Fibroblast of upper back skin (primary cell): Measurements from ENCODE around the gene CGB5.
"Not testable (repeated sequence)": the region's sequence is repeated elsewhere in the genome, so short reads cannot be mapped to it uniquely, and the experiment has no call there.

Experiments
- DNase-seq: peaks from one replicate; pipeline ENCODE4 v3.0.0-alpha.2; 2013

CGB5 gene

GRCh38 chr19:49022116-49022515 is 21.5 kb upstream of the CGB5 start:
- no peak for DNase-seq

- not testable (repeated sequence) for DNase-seq
Observed at GRCh38 chr19:49024233-49024632, 19.4 kb upstream of the CGB5 start, which contains the start of gene CGB3. TSS of gene CGB3 (minus strand) at chr19:49024333. CDS start at chr19:49023971, 362 bp downstream.

GRCh38 chr19:49025088-49025487 is 18.6 kb upstream of the CGB5 start:
- DNase-seq: not testable (repeated sequence)

- DNase-seq: peak; percentile 36
Observed at GRCh38 chr19:49025599-49025998, 18.0 kb upstream of the CGB5 start.

GRCh38 chr19:49028686-49029085 is 15.0 kb upstream of the CGB5 start:
- not testable (repeated sequence) for DNase-seq

GRCh38 chr19:49029749-49030148 is 13.9 kb upstream of the CGB5 start:
- peak; percentile 46 for DNase-seq

- not testable (repeated sequence) for DNase-seq
Observed at GRCh38 chr19:49030323-49030722, 13.3 kb upstream of the CGB5 start.

GRCh38 chr19:49031642-49032301 is 11.9 kb upstream of the CGB5 start, which contains the start of gene CGB2:
TSS of gene CGB2 (plus strand) at chr19:49031890. CDS start at chr19:49032096, 206 bp downstream.
- not testable (repeated sequence) for DNase-seq

GRCh38 chr19:49036815-49037214 is 6.8 kb upstream of the CGB5 start, which contains the start of gene CGB1:
TSS of gene CGB1 (minus strand) at chr19:49036895. CDS start at chr19:49036711, 184 bp downstream.
- DNase-seq: not testable (repeated sequence)

GRCh38 chr19:49038111-49038510 is 5.5 kb upstream of the CGB5 start:
- not testable (repeated sequence) for DNase-seq

- DNase-seq: peak; percentile 66
Observed at GRCh38 chr19:49038557-49039276, 4.9 kb upstream of the CGB5 start.

- not testable (repeated sequence) for DNase-seq
Observed at GRCh38 chr19:49039736-49040135, 3.9 kb upstream of the CGB5 start.

GRCh38 chr19:49042177-49042576 is 1.5 kb upstream of the CGB5 start:
- no peak for DNase-seq

GRCh38 chr19:49042666-49043065 is 982 bp upstream of the CGB5 start:
- not testable (repeated sequence) for DNase-seq

- not testable (repeated sequence) for DNase-seq
Observed at GRCh38 chr19:49049011-49049410, 5.4 kb downstream of the CGB5 start, which contains the start of gene CGB8. TSS of gene CGB8 (minus strand) at chr19:49049111. CDS start at chr19:49048739, 372 bp downstream.

- not testable (repeated sequence) for DNase-seq
Observed at GRCh38 chr19:49049834-49050233, 6.2 kb downstream of the CGB5 start.

- DNase-seq: peak; percentile 66
Observed at GRCh38 chr19:49050376-49051033, 6.9 kb downstream of the CGB5 start.

- peak; percentile 45 for DNase-seq
Observed at GRCh38 chr19:49056101-49056901, 12.7 kb downstream of the CGB5 start.

- not testable (repeated sequence) for DNase-seq
Observed at GRCh38 chr19:49056902-49057596, 13.4 kb downstream of the CGB5 start.

- DNase-seq: peak; percentile 63
Observed at GRCh38 chr19:49057636-49058234, 14.1 kb downstream of the CGB5 start, which contains the start of gene CGB7. TSS of gene CGB7 (minus strand) at chr19:49057749. CDS start at chr19:49055375, 2,374 bp downstream.

- peak; percentile 51 for DNase-seq
Observed at GRCh38 chr19:49058562-49058961, 14.9 kb downstream of the CGB5 start.
